Measurements from ENCODE around the gene EDN2.

The EDN2 gene

DNA sequence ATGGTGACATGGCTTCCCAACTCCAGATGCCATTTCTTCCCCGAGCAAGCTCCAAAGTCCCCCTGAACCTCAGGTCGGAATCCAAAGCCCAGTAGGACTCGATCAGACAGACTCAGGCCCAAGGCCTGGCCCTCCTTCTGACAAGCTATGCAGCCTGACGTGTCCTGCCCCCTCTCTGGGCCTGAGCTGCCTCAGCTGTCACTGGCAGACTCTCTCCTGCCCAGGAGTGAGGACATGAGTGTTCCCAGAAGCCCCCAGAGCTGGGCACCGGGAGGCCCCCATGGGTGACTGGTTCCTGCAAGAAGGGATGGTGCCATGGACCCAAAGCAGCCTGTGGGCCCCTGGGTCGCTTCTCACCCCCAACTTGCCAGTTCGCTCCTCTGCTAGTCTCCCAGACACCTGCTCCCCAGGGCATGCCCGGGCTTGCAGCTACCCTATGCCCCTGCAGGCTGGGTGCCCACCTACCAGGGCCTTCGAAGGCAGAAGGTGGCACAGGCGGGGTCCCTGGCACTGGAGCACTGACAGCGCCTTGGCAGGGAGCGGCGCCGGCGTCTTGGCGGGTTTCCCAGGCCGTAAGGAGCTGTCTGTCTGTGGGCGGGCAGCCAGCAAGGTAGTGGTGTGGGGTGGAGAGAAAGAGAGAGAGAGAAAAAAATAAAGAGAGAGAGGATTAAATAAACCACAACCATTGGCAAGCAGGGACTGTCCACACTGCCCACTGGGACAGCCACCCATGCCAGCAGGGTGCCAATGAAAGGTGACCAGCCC, 2.3 kb downstream of the EDN2 start:
- FAIRE-seq, result no peak

DNA sequence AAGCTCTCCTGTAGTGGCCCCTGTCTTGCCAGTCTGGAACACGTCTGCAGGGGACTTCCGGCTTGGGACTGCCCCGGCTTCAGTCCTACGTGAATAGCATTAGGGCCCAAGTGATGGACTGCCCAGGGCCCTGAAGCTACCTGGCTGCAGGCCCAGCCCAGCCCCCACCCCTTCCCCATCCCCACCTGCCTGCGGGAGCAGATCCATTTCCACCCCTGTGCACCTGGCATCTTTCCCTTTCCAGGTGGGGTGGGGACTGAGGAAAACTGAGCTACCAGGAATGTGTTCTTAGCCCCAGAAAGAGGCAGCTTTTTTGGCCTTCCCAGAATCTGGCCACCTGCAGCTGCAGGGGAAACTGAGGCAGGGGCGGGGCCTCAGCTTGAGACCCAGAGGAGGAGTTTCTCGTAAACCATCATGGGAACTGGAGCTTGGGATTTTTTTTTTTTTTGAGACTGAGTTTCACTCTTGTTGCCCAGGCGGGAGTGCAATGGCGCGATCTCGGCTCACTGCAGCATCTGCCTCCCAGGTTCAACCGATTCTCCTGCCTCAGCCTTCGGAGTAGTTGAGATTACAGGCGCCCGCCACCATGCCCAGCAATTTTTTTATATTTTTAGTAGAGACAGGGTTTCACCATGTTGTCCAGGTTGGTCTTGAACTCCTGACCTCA, 3.2 kb downstream of the EDN2 start:
- FAIRE-seq, result no peak

DNA sequence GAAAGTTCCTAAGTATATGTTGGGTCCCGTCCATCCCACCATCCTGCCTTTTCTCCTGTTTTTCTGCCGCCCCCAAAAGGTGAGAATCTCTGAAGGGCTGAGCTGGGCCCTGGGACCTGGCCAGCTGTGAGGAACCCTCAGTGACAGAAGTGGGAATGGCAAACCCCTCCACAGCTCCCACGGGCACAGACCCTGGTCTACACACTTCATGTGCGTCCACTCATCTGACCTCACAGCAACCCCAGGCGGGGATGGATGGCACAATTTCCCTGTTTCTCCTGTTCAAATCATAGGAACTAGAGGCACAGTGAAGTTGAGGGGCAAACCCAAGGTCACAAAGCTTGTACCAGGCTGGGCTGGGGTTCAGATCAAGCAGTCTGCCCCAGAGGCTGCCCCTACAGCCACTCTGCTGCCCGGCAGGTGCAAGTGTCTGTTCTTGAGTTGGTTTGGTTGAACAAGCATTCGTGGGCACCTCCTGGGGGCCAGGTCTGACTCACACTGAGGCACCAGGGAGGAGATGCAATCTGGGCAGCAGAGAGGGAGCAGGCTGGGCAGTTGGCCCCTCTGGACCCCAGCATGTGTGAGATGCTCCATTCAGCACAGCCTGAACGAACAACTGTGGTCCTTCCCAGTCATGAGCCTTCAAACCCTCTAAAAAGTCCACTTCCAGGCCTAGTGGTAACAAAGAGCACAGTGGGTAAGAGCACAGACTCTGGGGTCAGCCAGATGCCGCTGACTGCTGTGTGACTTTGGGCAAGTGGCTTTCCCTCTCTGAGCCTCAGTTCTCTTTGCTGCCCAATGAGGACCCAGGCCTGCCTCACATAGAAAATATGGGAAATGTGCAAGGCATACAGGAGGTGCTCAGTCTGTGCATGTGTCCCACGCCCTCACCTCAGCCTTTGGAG, 4.0 kb downstream of the EDN2 start:
- no peak for FAIRE-seq

DNA sequence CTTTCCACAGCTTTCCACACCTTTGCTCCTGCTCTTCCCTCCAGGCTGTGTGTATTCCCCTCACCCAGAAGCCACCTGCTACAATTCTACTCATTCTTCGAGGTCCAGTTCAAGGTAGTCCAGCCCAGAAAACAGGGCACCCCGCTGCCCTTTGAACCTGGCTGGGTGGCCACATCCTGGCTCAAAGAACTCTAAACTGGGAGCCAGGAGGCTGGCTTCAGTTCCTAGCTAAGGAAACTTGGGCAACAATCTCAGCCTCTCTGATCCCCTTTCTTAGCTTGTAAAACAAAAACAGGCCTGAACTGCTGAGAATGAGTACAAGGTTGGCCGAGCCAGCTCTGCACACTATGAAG, 4.7 kb downstream of the EDN2 start:
- FAIRE-seq, result no peak

DNA sequence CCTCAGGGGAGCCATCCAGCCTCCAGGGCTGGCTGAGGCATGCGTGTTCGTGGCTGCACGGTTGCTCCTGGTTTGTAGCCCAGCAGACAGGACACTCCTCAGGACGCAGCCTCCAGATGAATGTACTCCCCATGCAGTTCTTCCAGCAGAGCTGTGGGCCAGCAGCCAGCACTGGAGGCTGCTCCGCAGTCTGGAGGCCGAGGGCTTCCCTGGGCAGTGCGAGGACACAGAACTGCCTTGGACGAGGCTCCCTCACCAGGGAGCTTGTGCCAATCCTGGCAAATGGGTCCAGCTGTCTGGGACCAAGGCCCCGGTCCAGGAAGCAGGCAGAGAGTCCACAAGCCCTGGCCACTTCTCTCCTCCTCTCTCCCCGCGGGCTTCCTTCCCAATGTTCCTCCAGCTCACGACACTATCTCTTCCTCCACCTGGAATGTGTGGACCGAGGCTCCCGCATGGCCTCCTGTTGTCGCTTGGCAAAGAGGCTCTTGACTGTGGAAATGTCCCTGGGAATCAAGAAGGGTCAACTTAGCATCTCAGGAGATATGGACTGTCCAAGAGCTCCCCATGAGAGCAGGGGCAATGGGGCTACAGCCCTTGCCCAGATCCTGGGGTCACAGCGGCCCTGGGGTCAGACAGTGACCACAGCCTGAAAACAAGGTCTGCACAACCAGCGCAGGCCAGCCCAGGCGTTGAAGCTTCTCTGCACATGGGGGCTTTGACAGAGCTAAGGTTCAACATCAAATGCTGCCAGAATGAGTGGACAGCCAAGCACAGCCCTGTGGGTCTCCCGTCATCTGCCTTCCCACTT, 5.3 kb downstream of the EDN2 start:
- no peak for FAIRE-seq

DNA sequence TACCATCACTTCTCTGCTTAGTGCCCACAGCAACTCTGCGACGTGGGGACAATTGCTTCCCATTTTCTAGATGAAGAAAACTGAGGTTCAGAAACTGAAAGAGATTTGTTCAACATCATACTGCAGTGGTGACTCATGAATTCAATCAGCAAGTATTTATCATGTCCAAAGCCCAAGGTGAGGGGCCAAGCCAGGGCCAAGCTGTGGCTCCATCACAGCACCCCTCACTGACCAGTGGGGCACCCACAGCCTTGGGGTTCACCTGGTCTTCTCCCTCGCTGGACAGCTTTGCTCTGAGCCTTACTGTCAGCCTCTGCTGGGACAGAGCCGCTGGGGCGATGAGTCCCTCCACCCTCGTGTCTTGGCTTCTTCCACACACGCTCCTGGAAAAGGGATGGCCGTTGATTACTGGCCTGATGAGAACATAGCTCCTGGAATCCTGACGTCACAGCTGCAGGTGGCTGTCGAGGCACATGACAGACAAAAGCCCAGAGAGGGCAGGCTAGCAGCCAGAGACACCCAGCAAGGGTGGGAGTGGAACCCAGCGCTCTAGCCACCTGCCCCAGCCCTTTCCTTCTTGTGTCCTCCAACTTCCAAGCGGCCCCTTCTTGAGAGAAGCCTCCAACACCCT, 6.2 kb downstream of the EDN2 start:
- no peak for FAIRE-seq

DNA sequence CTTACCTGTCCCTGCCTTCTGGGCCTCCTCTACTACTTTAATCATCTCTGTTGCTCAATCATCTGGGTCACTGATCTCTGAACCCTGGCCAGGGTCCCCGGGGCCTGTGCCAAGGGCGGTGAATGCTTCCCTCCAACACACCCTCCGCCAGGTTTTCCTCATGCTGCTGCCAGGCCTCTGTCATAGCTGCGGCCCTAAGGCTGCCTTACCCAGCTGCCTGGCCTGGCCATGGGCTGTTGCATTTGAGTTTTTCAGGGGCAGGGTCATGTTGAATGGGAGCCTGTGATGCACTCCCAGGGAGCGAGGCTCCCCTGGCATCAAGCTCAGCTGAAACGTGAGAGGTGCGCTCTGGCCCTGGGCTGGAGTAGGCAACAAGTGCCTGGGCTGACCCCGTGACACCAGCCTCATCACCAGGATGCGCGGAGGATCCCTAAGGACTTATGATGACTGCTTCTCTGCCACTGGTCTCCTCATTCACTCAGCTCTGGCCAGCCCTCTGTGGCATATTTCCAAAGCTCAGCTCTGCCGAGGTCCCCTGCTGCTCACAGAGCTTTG, 7.6 kb downstream of the EDN2 start:
- FAIRE-seq, result no peak

DNA sequence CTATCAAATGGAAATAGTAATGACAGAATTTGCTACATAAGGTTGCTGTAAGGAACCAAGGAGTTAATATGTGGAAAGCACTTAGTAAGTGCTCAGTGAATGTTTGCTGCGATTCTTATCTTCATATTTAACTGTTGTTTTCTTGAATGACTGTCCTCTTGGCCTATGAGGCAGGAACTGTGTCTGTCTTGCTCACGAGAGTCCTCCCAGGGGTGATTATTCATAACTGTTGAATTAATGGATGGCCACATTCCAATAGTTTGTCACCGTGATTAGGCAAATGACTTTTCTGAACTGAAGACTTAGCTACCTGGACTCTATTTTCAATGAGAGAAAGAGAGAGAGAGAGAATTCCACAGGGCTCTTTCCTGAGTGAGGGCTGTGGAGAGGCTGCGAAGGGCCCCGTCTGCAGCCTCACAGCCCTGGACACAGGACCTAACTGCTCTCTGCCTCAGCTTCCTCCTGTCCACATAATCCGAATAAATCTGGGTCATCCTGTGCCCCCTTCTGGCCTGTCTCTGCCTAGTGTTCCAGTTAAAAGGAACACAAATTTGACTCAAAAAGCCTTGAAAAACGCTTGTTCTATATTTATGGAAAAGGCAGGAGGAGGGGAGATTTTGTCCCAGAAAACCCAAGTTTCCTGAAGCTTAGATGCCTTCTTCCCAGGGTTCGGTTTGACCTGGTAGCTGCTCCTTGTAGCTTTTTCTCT, 8.5 kb downstream of the EDN2 start:
- FAIRE-seq, result no peak

DNA sequence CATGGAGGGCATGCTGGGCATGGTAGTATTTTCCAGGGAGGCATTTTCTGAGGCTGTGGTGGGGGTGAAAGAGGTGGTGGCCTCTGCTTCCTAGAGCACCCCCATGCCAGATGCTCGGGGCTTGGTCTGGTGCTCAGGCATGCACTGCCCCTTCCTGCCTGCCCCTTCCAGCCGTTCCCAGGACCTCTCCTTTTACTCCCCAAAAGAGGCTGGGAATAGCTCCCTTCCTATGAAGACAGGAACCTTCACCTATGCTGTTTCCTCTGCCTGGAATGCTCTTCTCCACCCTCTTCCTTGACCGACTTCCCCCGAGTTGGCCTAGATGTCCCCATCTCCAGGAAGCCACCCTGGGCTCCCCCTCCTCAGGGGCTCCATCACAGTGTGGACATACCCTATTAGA, 9.1 kb downstream of the EDN2 start:
- no peak for FAIRE-seq

DNA sequence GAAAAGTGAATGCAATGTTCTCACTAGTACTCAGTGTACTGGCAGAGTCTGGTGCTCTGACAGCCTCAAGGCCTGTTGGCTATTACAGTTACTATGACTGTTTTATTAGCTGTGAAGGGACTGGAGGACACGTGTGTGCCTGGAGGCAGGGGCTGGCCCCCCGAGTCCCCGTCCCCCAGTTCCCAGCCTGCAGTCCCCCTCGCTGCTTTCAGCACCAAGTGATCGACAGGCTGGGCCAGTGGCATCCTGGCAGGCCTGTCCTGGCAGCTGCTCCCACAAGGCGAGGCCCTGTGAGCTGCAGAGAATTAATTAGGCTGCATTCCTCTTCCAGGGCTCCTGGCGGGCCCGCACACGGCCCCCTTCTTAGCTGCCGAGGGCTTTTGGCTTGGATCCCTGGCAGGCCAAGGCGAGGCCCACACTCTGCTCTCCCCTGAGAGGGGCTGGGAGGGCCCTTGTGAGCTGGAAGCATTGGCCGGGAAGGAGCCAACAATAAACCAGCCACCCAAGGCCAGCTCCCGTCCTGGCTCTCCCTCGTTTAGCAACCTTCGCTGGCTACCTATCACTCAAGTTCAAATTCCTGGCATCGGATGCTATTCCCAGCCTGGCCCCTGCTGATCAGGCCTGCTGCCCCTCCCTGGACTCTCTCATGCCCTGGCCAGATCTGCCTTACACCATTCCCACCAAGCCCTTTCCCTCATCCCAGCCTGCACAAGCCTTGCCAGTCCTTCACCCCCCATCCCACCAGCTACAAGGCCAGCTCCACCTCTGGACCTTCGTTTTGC, 9.8 kb downstream of the EDN2 start:
- FAIRE-seq, result no peak

DNA sequence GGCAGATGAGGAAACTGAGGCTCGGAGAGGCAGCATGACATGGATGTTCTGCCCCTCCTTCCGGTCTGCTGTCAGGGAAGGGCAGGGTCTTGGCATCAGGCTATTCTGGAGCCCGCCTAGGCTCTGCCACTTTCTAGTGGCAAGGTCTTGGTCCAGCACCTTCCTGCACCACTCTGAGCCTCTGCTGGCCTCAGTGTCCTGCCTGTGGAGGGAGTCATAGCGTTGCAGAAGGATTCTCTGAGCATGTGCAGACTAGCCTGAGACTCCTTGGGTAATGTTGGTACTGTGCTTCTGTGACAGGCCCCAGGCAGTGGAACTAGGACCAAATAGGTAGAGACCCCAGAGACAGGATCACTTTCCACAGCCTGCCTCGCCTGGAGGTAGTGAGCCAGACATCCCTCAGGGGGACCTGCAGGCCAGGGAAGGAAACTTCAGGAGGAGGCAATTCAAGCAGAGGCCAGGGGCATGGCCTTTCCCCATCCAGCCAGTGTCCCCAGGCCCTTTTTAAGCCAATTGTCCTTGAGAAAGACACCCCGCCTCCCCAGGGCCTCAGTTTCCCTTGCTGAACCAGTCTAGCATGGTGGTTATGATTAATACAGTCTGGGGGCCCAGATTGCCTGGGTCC, 10.6 kb downstream of the EDN2 start:
- no peak for FAIRE-seq

DNA sequence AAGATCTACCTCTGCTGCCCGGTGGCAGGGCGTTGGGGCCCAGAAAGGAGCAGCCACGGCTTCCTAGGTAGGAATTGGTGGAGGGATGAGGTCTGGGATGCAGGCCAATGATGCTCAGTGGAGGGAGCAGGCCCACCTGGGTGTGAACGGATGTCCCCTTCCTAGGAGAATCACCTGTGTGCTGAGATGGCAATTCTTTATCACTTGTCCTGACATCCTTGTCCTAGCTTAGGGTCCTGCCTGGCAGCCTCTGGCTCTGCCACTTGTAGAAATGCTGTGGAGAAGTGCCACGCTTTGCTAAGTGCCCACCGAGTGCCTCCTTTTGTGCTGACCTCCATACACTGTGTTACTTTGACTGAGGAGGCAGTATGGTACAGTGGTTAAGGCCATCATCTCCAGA, 12.8 kb downstream of the EDN2 start:
- no peak for FAIRE-seq

DNA sequence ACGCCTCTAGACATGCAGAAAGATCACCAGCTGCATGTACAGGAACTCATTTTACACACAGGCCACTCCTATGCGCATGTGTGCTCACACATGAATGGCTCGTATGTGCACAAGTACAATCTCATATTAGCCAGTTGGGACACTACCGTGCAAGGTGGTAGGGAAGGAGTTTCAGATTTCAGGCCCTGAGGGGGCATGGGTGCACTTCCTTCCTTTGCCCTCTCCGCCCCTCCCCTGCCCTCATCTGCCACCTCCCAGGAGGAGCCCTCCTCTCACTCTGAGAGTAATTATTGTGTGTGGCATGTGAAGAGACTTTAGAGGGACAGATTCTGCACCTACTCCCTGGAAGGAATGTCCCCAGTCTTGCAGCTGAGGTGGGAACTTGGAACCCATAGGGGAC, 14.8 kb downstream of the EDN2 start:
- no peak for FAIRE-seq

DNA sequence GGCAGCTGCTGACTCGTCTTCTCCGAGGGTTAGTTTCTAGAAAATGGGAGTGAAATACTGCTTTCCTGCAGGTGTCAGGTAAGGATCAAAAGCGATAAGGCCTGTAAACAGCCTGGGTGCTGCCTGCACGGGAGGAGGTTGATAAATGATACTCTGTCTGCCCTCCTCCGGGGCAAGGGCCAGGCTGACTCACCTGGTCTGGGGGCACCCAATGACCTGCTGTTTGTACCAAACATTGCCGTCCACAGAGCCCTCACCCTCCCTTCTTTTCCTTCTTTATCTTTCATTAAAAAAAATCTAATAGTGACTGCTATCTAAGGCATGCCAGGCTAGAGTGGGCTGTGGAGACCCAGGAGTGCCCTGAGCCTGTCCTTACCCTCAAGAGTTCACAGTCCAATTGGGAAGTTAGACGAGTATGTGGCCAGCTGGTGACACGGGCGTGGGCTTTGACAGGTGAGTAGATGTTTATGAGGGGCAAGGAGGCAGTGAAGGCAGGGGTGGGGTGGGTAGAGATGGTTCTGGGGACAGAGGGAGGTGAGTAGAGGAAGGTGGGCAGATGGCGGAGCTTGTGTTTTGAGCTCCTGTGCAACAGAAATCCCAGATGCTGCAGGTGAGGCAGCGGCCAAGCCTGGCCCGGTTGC, 16.2 kb downstream of the EDN2 start:
- FAIRE-seq, result no peak

DNA sequence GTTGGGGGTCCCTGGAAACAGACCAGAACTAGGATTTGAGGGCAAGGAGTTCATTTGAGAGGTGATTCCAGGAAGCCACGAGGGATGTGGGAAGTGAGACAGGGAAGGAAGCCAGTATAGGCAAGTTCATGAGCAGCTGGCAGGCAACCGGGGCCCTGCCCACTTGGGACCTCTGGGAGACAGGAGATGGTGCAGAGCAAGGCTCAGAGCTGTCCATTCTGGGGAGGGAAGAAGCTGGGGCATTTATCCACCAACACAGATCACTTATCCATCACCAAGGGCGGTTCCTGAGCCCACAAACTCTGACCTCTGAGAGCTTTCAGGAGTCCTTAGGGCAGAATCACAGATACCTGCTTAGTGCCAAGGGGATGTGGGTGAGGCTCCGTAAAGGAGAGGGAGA, 16.8 kb downstream of the EDN2 start:
- no peak for FAIRE-seq

DNA sequence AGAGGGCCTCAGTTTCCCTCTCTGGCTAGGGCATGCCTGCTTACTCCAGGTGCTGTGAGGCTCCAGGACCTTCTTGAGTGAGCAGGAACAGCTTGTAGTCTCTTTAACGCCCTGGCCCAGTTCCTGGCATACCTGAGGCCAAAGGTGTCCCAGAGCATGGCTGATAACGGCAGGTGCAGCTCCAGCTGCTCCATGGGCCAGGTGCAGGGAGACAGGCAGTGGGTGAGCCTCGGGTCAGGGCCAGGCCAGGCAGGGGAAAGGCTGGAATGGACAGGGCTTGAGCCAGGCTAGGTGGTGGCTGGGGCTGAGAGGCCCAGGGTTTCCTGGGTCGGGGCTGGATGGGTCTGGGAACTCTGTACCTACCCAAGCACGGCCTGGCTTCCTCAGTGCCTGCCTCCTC, 18.3 kb downstream of the EDN2 start:
- FAIRE-seq, result no peak

DNA sequence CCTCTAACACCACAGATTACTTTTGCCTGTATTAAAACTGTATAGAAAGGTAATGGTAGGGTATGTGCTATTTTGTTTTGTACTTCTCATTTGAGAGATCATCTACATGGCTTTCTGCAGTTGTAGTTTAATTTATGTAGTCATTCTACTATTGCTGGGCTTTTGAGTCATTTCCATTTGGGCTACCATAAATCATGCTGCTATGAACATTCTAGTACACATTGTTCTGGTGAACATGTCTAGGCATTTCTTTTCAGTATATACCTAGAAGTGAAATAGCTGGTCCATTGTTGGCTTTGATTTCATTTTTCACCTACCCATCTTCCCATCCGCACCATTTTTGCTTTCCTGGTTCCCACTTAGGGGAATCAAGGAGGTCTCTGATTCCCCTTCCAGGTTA, 18.7 kb downstream of the EDN2 start:
- FAIRE-seq, result no peak

DNA sequence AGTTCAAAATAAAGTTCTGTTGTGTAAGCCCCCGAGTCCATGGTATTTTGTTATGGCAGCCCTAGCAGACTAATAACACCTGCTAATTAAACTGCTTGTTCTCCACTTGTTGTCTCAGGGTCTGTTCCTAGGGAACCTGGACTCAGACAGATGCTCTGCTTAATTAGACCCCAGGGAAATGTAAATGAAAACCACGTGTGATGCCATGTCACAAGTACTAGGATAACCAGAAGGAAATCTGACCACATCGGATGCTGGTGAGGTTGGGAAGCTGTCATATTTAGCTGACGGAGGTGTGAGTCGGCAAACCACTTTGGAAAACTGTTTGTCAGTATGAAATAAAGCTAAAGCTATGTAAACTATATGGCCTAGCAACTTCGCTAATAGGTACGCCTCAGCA, 19.6 kb downstream of the EDN2 start:
- FAIRE-seq, result no peak

DNA sequence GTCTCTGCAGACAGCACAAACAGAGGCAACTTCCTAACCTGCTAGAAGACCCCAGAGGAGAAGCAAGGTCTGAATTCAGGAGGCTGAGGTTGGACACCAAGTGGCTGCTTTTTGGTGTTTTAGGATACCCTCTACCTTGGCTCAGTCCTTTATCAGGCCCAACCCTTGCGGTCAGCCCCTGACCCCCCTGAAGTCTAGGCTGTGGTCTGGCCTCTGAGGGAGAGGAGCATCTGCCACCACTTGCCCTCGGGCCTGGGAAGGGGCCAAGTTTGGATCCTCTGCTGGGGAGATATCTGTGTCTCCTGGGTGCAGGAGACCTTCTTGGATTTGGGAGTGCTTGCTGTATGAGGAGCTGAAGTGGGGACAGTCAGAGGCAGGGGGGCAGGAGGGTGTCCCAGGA, 21.0 kb downstream of the EDN2 start:
- no peak for FAIRE-seq

DNA sequence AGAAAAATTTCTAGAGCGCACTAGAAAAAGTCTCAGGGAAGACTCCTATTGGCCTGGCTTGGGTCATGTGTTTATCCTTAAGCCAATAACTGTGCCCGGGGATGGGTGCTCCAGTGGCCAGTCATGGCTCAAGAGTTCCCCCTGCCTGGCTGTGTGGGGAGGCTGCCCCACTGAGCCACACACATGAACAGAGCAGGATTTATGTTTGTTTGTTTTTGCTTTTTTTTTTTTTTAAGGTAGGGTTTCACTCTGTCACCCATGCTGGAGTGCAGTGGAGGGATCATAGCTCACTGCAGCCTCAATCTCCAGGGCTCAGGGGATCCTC, 21.8 kb downstream of the EDN2 start:
- FAIRE-seq, result no peak

All from islet of Langerhans (tissue), 1 donor.